Measurements from ENCODE around the gene IPO5.

IPO5 gene

DNA sequence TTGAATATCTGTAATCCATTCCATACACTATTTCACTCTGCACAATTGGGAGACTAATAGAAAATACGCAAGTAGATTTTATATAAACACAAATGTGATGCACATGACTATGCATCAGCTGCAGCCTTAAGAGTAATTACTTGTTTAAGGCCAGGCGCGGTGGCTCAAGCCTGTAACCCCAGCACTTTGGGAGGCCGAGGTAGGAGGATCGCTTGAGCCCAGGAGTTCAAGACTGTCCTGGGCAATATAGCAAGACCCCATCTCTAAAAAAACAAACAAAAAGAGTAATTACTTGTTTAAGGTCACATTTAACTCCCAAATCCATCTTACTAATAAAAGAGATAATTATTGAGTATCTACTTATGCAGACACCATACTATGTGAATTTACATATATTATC, 18.0 kb downstream of the IPO5 start:
- Histone ChIP-seq H3K27ac (no peak overlapping the region), H3K36me3 (replicated peaks) (no peaks in the 10 kb centered on the region), H3K4me3 (ENCODE audit: low read depth, low read length) (no peak overlapping the region), H3K27me3 (replicated peaks) (no peaks in the 10 kb centered on the region)
- in situ Hi-C loops (cut with HindIII; ENCODE audit: low pct_ligation_motif_present, low sequenced_read_pairs): no loop called here
- TF ChIP-seq, protein P1, sequence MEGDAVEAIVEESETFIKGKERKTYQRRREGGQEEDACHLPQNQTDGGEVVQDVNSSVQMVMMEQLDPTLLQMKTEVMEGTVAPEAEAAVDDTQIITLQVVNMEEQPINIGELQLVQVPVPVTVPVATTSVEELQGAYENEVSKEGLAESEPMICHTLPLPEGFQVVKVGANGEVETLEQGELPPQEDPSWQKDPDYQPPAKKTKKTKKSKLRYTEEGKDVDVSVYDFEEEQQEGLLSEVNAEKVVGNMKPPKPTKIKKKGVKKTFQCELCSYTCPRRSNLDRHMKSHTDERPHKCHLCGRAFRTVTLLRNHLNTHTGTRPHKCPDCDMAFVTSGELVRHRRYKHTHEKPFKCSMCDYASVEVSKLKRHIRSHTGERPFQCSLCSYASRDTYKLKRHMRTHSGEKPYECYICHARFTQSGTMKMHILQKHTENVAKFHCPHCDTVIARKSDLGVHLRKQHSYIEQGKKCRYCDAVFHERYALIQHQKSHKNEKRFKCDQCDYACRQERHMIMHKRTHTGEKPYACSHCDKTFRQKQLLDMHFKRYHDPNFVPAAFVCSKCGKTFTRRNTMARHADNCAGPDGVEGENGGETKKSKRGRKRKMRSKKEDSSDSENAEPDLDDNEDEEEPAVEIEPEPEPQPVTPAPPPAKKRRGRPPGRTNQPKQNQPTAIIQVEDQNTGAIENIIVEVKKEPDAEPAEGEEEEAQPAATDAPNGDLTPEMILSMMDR (IDR thresholded peaks at IDR 0.05; ENCODE audit: low read depth, low read length, missing control alignments): no peak
- DNase-seq: no peak

DNA sequence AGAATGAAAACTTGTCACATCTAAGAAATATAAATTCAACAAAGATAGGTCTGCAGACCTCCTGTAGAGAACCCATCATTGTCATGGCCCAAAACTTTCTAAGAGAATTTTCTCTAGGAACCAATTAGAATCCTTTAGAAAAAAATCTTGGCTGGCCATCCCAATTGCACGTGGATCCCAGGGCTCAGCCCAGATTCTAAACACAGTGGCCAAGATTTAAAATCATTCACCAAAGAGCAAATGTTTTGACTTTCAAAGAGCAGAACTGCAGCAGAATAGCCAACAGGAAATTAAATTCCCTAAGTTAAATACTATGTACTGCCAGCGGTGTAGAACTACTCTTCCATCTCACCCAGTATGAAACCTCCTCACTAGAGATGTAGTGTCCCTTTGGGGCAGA, 21.3 kb downstream of the IPO5 start:
- no peaks in the 10 kb centered on the region for H3K36me3 ChIP-seq (replicated peaks)
- TF ChIP-seq, protein P1 (IDR thresholded peaks at IDR 0.05; ENCODE audit: low read depth, low read length, missing control alignments): no peak
- in situ Hi-C loops (cut with HindIII; ENCODE audit: low pct_ligation_motif_present, low sequenced_read_pairs): no loop called here
- H3K27ac ChIP-seq: no peak overlapping the region
- H3K27me3 ChIP-seq (replicated peaks): no peaks in the 10 kb centered on the region
- DNase-seq: no peak
- no peak overlapping the region for H3K4me3 ChIP-seq (ENCODE audit: low read depth, low read length)

DNA sequence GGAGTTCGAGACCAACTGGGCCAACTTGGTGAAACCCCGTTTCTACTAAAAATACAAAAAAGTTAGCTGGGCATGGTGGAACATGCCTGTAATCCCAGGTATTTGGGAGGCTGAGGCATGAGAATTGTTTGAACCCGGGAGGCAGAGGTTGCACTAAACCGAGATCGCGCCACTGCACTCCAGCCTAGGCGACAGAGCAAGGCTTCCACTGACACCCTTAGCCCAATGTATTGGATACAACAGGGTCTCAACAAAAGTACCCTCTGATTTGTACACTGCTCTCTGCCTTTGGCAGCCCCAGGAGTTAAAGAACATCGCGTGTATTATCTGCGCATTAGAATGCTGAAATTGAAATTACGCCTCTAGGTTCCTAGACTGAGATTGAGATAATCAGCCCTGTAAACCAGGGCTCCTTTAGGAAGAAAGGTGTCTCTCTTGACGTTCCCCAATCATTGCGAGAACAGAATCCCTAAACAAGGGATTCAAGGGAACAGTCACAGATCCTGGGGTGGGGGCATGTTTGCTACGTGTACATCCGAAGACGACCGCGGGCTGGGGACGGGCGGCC, 21.9 kb downstream of the IPO5 start:
- peak overlapping the region; percentile 76 for H3K27ac ChIP-seq

DNA sequence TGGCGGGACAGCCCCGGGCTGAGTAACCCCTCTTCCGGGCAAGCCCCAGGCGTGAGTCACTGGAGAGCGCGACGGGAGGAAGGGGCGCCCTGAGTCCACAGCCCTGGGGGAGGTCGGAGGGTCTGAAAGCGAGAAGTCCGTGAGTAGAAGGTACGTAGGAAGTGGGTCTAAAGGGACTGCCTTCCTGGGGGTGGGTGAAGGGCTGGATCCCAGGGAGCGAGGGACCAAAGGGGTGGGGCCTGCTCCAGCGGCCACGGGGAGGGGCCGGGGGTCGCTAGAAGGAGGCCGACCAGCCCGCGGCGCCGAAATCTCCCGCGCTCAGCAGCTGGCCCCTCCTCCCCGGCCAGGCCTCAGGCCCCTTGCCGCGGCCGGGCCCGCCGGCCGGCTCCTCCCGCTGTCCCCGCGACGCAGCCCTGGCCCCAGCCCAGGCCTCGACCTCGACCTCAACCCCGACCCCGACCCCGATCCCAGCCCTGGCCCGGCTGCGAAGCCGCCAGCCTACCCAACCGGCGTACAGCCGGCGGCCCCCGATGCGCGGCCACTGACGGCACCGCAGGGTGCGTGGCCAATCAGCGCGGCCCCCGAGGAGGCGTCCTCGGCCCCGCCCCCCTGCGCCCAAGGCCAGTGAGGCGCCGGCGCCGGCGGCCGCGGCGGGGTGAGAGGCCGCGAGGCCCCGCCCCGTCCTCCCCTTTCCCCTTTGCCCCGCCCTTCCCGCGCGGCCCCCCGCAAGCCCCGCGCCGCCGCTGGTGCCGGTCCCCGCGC, 22.6 kb downstream of the IPO5 start:
- H3K36me3 ChIP-seq (replicated peaks): no peaks in the 10 kb centered on the region
- TF ChIP-seq, protein P1 (IDR thresholded peaks at IDR 0.05; ENCODE audit: low read depth, low read length, missing control alignments): no peak
- peak; percentile 70 for DNase-seq
- in situ Hi-C loops (cut with HindIII; ENCODE audit: low pct_ligation_motif_present, low sequenced_read_pairs): no loop called here
- H3K4me3 ChIP-seq (ENCODE audit: low read depth, low read length): peak overlapping the region; percentile 90
- peak overlapping the region; percentile 76 for H3K27ac ChIP-seq
- no peaks in the 10 kb centered on the region for H3K27me3 ChIP-seq (replicated peaks)

More for the DNA sequence above, 21.9 kb downstream of the IPO5 start:
- Histone ChIP-seq H3K36me3 (replicated peaks) (no peaks in the 10 kb centered on the region), H3K4me3 (ENCODE audit: low read depth, low read length) (peak overlapping the region; percentile 90), H3K27me3 (replicated peaks) (no peaks in the 10 kb centered on the region)
- in situ Hi-C loops (cut with HindIII; ENCODE audit: low pct_ligation_motif_present, low sequenced_read_pairs): no loop called here
- TF ChIP-seq, protein P1 (IDR thresholded peaks at IDR 0.05; ENCODE audit: low read depth, low read length, missing control alignments): no peak
- DNase-seq: no peak

DNA sequence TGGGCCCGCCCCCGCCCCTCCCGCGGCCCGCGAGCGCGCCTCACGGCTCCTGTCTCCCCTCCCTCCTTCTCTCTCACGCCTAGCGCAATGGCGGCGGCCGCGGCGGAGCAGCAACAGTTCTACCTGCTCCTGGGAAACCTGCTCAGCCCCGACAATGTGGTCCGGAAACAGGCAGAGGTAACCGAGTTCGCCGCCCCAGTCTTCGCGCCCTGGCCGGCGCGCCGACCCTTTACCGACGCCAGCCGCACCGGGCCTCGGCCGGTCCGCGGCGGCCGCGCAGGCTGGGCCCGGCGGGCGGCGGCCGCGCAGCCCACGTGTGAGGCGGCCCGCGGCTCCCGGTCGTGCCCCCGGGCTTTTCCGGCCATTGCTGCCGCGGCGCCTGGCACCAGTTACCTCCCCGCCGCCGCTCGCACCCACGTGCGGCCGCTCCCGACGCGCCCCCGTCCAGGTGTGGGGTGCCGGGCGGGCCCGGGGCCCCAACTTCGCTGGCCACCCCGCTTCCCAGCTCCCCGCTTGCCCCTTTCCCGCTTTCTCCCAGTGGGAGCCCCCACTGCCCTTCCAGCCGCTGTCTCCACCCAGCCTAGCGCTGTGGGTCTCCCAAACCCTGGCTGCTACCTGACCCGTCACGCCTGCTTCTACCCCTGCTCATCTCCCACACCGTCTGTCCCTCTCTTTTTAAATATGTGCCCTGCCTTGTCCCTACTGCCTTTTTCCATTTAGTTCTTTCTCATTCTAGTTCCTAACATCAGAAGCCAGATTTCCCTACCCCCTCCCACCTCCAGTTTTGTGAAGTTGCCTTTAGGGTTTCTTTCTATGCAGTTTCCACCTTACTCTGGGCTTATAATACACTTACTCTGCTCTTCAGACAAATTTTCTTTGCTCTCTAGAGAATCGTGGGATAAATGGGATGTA, 23.4 kb downstream of the IPO5 start:
- DNase-seq: no peak
- H3K27me3 ChIP-seq (replicated peaks): no peaks in the 10 kb centered on the region
- peak overlapping the region; percentile 76 for H3K27ac ChIP-seq
- TF ChIP-seq, protein P1 (IDR thresholded peaks at IDR 0.05; ENCODE audit: low read depth, low read length, missing control alignments): no peak
- no peaks in the 10 kb centered on the region for H3K36me3 ChIP-seq (replicated peaks)
- in situ Hi-C loops (cut with HindIII; ENCODE audit: low pct_ligation_motif_present, low sequenced_read_pairs): no loop called here
- H3K4me3 ChIP-seq (ENCODE audit: low read depth, low read length): peak overlapping the region; percentile 90
